Neutrophil (primary cell): ENCODE results near the gene TSEN15.

ENCODE experiments used
- H3K27ac ChIP-seq: fragments of 200-600 bp; sonication (generic); 2 replicates; pipeline ENCODE4 v1.5.1; 2016; ENCODE audit warnings: mild to moderate bottlenecking, moderate library complexity
- H3K27me3 ChIP-seq: fragments of 200-600 bp; sonication (generic); 2 replicates; pipeline ENCODE4 v1.6.0; 2016; ENCODE audit warnings: mild to moderate bottlenecking
- H3K36me3 ChIP-seq: fragments of 200-600 bp; sonication (generic); 2 replicates; pipeline ENCODE4 v1.5.1; 2017
- H3K4me1 ChIP-seq, 2 experiments: fragments of 200-600 bp in 1 of 2; sonication (generic) in 1 of 2; 1 replicate in 1 of 2; 2 replicates in 1 of 2; pipeline versions ENCODE4 v1.5.1 to v1.6.1; 2013 to 2016; ENCODE audit warnings: low read depth in 1 of 2, low read length in 1 of 2, mild to moderate bottlenecking in 1 of 2, moderate library complexity in 1 of 2; ENCODE audit not compliant: control insufficient read depth in 1 of 2, insufficient read depth in 1 of 2
- H3K4me3 ChIP-seq, 2 experiments: fragments of 200-600 bp in 1 of 2; sonication (generic) in 1 of 2; 1 replicate in 1 of 2; 2 replicates in 1 of 2; pipeline ENCODE4 v1.5.1; 2013 to 2016; ENCODE audit warnings: low read depth in 1 of 2, low read length in 1 of 2, mild to moderate bottlenecking in 1 of 2, moderate library complexity in 1 of 2
- H3K9me3 ChIP-seq: fragments of 200-600 bp; sonication (generic); 2 replicates; pipeline ENCODE4 v1.5.1; 2016
- CTCF ChIP-seq: fragments of 200-600 bp; sonication (generic); IDR thresholded peaks from 2 replicates; pipeline ENCODE4 v1.5.1; 2016; ENCODE audit warnings: antibody characterized with exemption

TSEN15 gene

DNA sequence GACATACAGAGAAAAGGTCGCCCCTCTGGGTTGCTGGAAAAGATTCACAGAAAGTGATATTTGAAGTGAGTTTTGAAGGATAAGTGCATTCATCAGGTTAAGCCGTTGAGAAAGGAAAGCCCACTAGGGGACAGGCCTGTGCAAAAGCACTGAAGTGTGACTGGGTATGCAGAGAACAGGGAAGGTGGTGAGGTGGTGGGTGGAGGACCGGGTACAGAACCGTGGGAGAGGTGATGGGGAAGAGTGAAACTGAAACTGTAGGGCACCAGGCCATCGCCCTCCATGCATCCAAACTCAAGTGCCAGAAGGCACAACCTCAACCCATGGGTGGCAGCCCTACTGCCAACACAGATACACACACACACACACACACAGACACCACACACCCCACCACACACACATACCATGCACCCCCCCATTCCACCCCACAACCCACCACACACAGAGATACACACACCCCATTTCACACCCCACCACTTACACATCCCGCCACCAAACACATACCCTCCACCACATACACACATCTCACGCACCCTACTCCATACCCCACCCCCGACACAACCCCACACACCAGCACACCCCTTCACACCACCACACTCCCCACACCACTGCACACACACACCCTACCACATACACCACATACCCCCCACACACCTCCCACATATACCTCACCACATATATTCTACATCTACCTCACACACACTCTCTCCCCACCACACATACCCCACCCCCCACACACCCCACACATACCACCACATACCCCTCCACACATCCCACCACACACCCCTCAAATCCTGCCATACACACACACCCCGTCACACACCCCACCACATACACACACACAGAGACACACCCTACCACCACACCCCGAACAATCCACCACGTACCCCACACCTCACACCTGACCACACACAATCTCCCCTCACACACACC, 59.0 kb downstream of the TSEN15 start:
- no peaks in the 10 kb centered on the region for H3K27me3 ChIP-seq
- no peak overlapping the region for H3K27ac ChIP-seq
- H3K36me3 ChIP-seq: no peaks in the 10 kb centered on the region
- H3K4me1 ChIP-seq: no peaks in the 10 kb centered on the region
- TF ChIP-seq CTCF: no peak
- no peak overlapping the region for H3K4me3 ChIP-seq
- no peaks in the 10 kb centered on the region for H3K9me3 ChIP-seq

GRCh38 chr1:184112176-184112948, 60.8 kb downstream of the TSEN15 start:
- TF ChIP-seq CTCF: no peak
- H3K27me3 ChIP-seq: no peaks in the 10 kb centered on the region
- no peak overlapping the region for H3K27ac ChIP-seq
- H3K9me3 ChIP-seq: no peaks in the 10 kb centered on the region
- no peaks in the 10 kb centered on the region for H3K4me1 ChIP-seq
- no peaks in the 10 kb centered on the region for H3K36me3 ChIP-seq
- no peak overlapping the region for H3K4me3 ChIP-seq

- Histone ChIP-seq H3K27ac (no peak overlapping the region), H3K4me3 (no peak overlapping the region), H3K27me3 (no peaks in the 10 kb centered on the region), H3K36me3 (no peaks in the 10 kb centered on the region), H3K9me3 (no peaks in the 10 kb centered on the region), H3K4me1 (no peaks in the 10 kb centered on the region)
- no peak for TF ChIP-seq CTCF
Measured at GRCh38 chr1:184113251-184113650, 61.7 kb downstream of the TSEN15 start.

DNA sequence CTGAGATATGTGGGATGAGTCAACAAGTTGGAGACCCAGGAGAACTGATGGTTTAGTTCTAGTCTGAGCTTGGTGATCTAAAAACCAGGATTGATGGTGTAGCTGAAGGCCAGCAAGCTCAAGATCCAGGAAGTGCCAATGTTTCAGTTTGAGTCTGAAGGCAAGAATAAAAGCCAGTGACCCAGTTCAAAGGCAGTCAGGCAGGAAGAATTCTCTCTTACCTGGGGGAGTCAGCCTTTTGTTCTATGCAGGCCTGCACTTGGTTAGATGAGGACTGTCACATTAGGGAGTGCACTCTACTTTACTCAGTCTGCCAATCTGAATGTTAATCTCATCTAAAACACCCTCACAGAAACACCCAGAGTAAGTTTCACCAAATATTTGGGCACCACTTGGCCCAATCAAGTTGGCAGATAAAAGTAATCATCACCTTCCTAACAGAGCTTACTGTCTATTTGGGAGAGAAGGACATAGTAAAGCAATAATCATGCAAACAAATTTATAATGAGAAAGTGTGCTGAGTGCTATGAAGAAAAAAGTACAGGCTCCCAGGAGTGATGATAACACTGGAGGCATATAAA, 63.4 kb downstream of the TSEN15 start:
- H3K27me3 ChIP-seq: no peaks in the 10 kb centered on the region
- H3K4me3 ChIP-seq: no peak overlapping the region
- H3K27ac ChIP-seq: no peak overlapping the region
- no peaks in the 10 kb centered on the region for H3K9me3 ChIP-seq
- no peak for TF ChIP-seq CTCF
- no peaks in the 10 kb centered on the region for H3K36me3 ChIP-seq
- no peaks in the 10 kb centered on the region for H3K4me1 ChIP-seq

- no peak overlapping the region for H3K4me3 ChIP-seq
- H3K27me3 ChIP-seq: no peaks in the 10 kb centered on the region
- H3K4me1 ChIP-seq: no peaks in the 10 kb centered on the region
- no peak overlapping the region for H3K27ac ChIP-seq
- TF ChIP-seq CTCF: no peak
- no peaks in the 10 kb centered on the region for H3K9me3 ChIP-seq
- no peaks in the 10 kb centered on the region for H3K36me3 ChIP-seq
Measured at GRCh38 chr1:184116287-184116686, 64.8 kb downstream of the TSEN15 start.
